ENCODE measurements around the gene ERG28. TPM values are rescaled to one million over a fixed set of nuclear protein-coding genes. Genes with fewer than 3 reads are reported as not detected.

The ERG28 gene
- total RNA-seq, 1 experiment from 2014 or later = 43.3 TPM

GRCh38 chr14:75657331-75657730 lies 3.3 kb downstream of the ERG28 start:
- Histone ChIP-seq H3K4me3 (ENCODE audit: low read depth, low read length, poor library complexity, severe bottlenecking) (no peak overlapping the region), H3K36me3 (ENCODE audit: insufficient read depth, low read length, poor library complexity, severe bottlenecking) (peaks cover 45% of the 10 kb centered on the region), H3K9me3 (ENCODE audit: low read depth, low read length, poor library complexity, severe bottlenecking) (no peaks in the 10 kb centered on the region), H3K27me3 (replicated peaks; ENCODE audit: insufficient read depth, low read depth, low read length, poor library complexity) (no peaks in the 10 kb centered on the region), H3K27ac (ENCODE audit: low read depth, low read length, poor library complexity, severe bottlenecking) (no peak overlapping the region), H3K4me1 (ENCODE audit: insufficient read depth, low read length, poor library complexity, severe bottlenecking) (no peaks in the 10 kb centered on the region)
- POLR2A ChIA-PET (ENCODE audit: low non-redundant PET) = interaction anchor here (0.6 kb wide), 1 partner anchor 674 kb away, joined by 3 read pairs; no protein-coding TSS in a partner anchor
- intact Hi-C loops (cut with micrococcal nuclease; ENCODE audit: unreplicated experiment) = no loop called here
- CTCF ChIA-PET = interaction anchor here (0.6 kb wide), 1 partner anchor 113 kb away, joined by 8 read pairs; no protein-coding TSS in a partner anchor
- no peak for TF ChIP-seq EZH2 (IDR thresholded peaks at IDR 0.05; ENCODE audit: borderline replicate concordance, low read depth, low read length, poor library complexity, severe bottlenecking)
- TF ChIP-seq, protein P1, sequence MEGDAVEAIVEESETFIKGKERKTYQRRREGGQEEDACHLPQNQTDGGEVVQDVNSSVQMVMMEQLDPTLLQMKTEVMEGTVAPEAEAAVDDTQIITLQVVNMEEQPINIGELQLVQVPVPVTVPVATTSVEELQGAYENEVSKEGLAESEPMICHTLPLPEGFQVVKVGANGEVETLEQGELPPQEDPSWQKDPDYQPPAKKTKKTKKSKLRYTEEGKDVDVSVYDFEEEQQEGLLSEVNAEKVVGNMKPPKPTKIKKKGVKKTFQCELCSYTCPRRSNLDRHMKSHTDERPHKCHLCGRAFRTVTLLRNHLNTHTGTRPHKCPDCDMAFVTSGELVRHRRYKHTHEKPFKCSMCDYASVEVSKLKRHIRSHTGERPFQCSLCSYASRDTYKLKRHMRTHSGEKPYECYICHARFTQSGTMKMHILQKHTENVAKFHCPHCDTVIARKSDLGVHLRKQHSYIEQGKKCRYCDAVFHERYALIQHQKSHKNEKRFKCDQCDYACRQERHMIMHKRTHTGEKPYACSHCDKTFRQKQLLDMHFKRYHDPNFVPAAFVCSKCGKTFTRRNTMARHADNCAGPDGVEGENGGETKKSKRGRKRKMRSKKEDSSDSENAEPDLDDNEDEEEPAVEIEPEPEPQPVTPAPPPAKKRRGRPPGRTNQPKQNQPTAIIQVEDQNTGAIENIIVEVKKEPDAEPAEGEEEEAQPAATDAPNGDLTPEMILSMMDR (conservative IDR thresholded peaks at IDR 0.05; ENCODE audit: low read depth, low read length) = no peak
- no peak for DNase-seq (ENCODE audit: low spot score)
- no TSS peak for BruUV-seq (replicated peaks)

DNA sequence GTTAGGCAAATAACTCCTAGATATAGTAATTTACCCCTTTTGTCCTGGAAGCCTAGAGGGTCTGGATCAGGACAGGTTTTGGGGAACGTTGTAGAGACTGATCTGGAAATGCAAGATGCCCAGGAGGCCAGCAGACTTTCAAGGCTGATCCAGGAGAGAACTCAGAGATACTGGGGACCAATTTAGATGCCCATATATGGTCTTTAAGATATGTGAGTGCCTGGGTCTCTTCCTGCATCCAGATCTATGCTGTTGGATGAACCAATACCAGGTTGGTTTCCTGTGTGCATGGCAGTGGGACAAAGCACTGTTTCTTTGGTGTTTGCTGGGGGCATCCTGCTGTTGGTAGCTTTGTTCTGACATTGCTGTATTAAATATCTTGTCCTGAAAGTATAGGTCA lies 5.4 kb downstream of the ERG28 start:
- H3K9me3 ChIP-seq (ENCODE audit: low read depth, low read length, poor library complexity, severe bottlenecking) = no peaks in the 10 kb centered on the region
- no peaks in the 10 kb centered on the region for H3K4me1 ChIP-seq (ENCODE audit: insufficient read depth, low read length, poor library complexity, severe bottlenecking)
- peaks cover 66% of the 10 kb centered on the region for H3K36me3 ChIP-seq (ENCODE audit: insufficient read depth, low read length, poor library complexity, severe bottlenecking)
- POLR2A ChIA-PET (ENCODE audit: low non-redundant PET) = no interaction called here
- H3K27me3 ChIP-seq (replicated peaks; ENCODE audit: insufficient read depth, low read depth, low read length, poor library complexity) = no peaks in the 10 kb centered on the region
- BruUV-seq (replicated peaks) = no TSS peak
- no peak for TF ChIP-seq EZH2 (IDR thresholded peaks at IDR 0.05; ENCODE audit: borderline replicate concordance, low read depth, low read length, poor library complexity, severe bottlenecking)
- TF ChIP-seq, protein P1 (conservative IDR thresholded peaks at IDR 0.05; ENCODE audit: low read depth, low read length) = no peak
- CTCF ChIA-PET = interaction anchor here (1.5 kb wide), 1 partner anchor 77 kb away, joined by 7 read pairs; the partner anchor contains the start of gene FLVCR2
- no peak overlapping the region for H3K27ac ChIP-seq (ENCODE audit: low read depth, low read length, poor library complexity, severe bottlenecking)
- H3K4me3 ChIP-seq (ENCODE audit: low read depth, low read length, poor library complexity, severe bottlenecking) = no peak overlapping the region
- intact Hi-C loops (cut with micrococcal nuclease; ENCODE audit: unreplicated experiment) = loop anchor here (2.0 kb wide), 1 partner anchor 348 kb away; no protein-coding TSS in a partner anchor
- DNase-seq (ENCODE audit: low spot score) = no peak

GRCh38 chr14:75654127-75654732 lies 6.4 kb downstream of the ERG28 start:
- TF ChIP-seq, protein P1 (conservative IDR thresholded peaks at IDR 0.05; ENCODE audit: low read depth, low read length) = peak; percentile 97
- TF ChIP-seq EZH2 (IDR thresholded peaks at IDR 0.05; ENCODE audit: borderline replicate concordance, low read depth, low read length, poor library complexity, severe bottlenecking) = no peak
- H3K27ac ChIP-seq (ENCODE audit: low read depth, low read length, poor library complexity, severe bottlenecking) = no peak overlapping the region
- H3K36me3 ChIP-seq (ENCODE audit: insufficient read depth, low read length, poor library complexity, severe bottlenecking) = peaks cover 76% of the 10 kb centered on the region
- H3K9me3 ChIP-seq (ENCODE audit: low read depth, low read length, poor library complexity, severe bottlenecking) = no peaks in the 10 kb centered on the region
- H3K4me3 ChIP-seq (ENCODE audit: low read depth, low read length, poor library complexity, severe bottlenecking) = no peak overlapping the region
- ChIA-PET CTCF (interaction anchor here (1.5 kb wide), 1 partner anchor 76 kb away, joined by 7 read pairs; the partner anchor contains the start of gene FLVCR2), POLR2A (ENCODE audit: low non-redundant PET) (no interaction called here)
- BruUV-seq (replicated peaks) = no TSS peak
- H3K4me1 ChIP-seq (ENCODE audit: insufficient read depth, low read length, poor library complexity, severe bottlenecking) = no peaks in the 10 kb centered on the region
- H3K27me3 ChIP-seq (replicated peaks; ENCODE audit: insufficient read depth, low read depth, low read length, poor library complexity) = no peaks in the 10 kb centered on the region
- peak; percentile 63 for DNase-seq (ENCODE audit: low spot score)
- intact Hi-C loops (cut with micrococcal nuclease; ENCODE audit: unreplicated experiment) = loop anchor here (2.0 to 5.0 kb wide), 2 partner anchors 77 to 347 kb away; partner anchors contain the start of gene FLVCR2

Data from A673 (cell line).